HG03108 (cell line): ENCODE data around the gene IMPG2.
"Not testable (repeated sequence)": the region's sequence is repeated elsewhere in the genome, so short reads cannot be mapped to it uniquely, and the experiment has no call there.

ENCODE experiments used
- ATAC-seq: cut with Tn5 transposase; IDR thresholded peaks from one replicate; pipeline ENCODE4 v1.9.1; 2021; ENCODE audit warnings: moderate library complexity; ENCODE audit not compliant: unreplicated experiment

IMPG2 gene

GRCh38 chr3:101320475-101320874 is at the start of gene IMPG2:
Gene IMPG2 (minus strand): TSS chr3:101320575. CDS start chr3:101320372, 203 bp downstream.
- no peak for ATAC-seq

- ATAC-seq = no peak
Observed at GRCh38 chr3:101362406-101362805, 42.0 kb upstream of the IMPG2 start.

- ATAC-seq = no peak
Observed at GRCh38 chr3:101351829-101352228, 31.5 kb upstream of the IMPG2 start.

GRCh38 chr3:101340591-101340990 is 20.2 kb upstream of the IMPG2 start:
- no peak for ATAC-seq

DNA sequence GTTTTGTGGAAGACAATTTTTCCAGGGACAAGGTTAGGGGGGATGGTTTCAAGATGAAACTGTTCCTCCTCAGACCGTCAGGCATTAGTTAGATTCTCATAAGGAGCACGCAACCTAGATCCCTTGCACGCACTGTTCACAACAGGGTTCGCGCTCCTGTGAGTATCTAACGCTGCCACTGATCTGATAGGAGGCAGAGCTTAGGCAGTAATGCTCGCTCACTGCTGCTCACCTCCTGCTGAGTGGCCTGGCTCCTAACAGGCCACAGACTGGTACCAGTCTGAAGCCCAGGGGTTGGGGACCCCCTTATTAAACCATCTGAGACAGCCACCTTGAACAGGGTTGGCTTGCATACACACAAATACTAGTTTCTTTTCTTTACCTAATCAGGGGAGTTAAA is 13.5 kb upstream of the IMPG2 start:
- no peak for ATAC-seq

- no peak for ATAC-seq
Observed at GRCh38 chr3:101329016-101329673, 8.8 kb upstream of the IMPG2 start.

DNA sequence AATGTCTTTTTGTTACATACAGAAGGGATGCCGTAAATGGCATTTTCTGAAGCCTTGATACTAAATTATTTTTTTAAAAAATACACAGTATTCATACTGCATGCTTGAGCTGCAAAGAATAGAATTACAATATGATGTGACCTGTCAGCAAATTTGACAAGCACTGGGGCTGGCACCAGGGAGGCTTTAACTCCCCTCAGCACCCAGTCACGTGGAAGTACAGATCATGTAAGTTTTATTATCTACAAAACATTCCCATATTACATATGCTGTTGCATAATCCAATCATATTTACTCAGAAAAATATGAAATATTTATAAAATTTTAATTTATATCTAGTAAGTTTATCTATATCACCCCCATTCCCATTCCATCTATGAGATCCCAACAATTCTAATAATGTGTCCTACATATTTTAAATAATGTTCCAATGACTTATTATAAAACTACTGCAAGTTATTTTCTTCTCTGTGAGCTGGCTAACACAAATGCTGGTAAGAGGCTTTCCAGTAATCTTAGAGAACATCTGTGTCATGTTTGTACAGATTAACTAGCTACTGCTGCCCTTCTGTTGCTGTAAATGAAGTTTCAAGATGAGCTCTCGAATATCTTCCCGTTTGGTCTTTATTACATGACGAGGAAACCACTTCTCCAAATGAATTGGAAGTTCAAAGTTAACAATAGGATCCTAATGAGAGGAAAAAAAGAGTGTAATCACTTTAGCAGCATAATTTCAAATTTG is 5.2 kb upstream of the IMPG2 start:
- ATAC-seq = no peak

- ATAC-seq = no peak
Observed at GRCh38 chr3:101319531-101319930, 844 bp downstream of the IMPG2 start.

DNA sequence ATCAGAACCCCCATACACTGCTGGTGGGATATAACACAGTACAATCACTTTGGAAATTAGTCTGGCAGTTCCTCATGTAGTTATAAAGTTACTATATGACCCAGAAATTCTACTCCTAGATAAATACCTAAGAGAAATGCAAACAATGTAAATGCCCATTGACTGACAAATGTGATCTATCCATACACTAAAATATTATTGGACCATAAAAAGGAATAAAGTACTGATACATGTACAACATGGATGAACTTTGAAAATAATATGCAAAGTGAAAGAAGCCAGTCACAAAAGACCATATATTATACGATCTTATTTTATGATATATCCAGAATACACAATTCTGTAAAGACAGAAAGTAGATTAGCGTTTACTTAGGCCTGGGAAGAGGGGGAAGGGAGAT is 7.8 kb downstream of the IMPG2 start:
- ATAC-seq = no peak

DNA sequence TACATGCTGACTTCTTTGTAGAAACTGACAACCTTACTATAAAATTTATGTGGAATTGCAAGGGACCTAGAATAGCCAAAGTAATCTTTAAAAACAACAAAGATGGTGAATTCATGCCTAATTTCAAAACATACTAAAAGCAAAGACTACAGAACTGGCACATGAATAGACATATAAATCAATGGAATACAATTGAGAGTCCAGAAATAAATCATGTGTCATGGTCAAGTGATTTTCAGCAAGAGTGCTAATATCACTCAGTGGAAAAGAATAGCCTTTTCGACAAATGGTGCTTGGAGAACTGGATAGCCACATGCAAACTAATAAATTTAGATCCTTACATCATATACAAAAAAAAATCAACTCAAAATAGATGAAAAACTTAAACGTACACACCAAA is 8.7 kb downstream of the IMPG2 start:
- ATAC-seq = no peak

DNA sequence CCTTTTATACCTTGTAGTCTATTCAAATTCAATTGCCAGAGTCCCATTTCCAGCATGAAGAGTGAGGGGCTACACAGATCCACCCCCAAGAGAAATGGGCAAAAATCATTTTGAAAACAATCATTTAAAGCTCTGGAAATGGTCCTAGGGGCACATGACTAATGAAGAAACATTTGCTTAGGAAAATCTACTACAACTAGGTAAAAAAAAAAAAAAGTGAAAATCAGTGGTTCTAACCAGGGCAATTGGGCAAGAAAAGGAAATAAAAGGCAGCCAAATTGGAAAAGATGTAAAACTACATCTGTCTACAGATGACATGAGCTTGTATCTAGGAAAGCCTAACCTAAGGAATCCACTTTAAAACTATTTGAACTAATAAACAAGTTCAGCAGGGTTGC is 9.4 kb downstream of the IMPG2 start:
- no peak for ATAC-seq

- not testable (repeated sequence) for ATAC-seq
Observed at GRCh38 chr3:101308147-101308772, 12.1 kb downstream of the IMPG2 start.

DNA sequence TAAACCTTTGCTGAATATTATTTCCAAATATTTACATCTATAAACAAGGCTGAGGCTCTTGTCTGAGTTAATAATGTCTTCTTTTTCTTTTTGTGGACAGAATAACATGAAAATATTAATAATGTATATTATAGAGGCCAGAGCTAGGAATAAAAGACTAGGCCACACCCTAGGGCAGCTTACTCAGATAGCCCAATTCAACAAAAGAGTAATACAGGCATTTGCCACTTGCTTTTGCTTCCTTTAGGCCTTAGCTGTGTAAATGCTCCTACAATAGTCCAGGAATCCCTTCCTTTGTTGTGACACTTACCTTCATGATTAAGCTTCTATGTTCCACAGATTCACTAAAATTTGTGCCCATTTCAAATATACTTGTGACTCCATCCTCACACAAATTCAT is 16.5 kb downstream of the IMPG2 start:
- ATAC-seq = no peak

DNA sequence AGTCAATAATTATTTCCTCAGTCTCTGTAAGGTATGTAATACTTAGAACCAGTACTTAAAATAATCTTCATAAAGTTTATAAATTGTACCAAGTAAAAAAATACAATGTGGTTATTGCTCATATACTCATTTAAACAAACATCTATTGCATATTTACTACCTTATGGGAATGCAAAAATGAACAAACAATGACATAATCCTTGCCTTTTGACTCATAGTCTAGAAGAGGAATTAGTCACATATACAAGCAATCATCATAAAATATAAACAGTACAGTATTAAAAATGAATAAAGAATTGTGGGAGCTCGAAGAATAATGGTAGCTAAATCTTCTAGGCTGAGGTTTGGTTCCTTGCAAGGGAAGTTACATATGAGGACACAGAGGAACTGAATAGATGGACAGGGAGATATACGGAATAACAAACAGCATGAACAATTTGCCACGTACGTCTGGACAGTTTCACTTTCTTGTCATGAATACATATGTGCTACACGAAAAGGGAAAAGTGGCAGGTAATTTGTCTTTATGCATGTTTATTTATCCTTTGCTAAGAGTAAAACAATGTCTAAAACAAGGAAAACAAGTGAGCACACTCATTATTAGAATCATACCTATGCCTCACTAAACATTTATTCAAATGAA is 17.2 kb downstream of the IMPG2 start:
- ATAC-seq = no peak

DNA sequence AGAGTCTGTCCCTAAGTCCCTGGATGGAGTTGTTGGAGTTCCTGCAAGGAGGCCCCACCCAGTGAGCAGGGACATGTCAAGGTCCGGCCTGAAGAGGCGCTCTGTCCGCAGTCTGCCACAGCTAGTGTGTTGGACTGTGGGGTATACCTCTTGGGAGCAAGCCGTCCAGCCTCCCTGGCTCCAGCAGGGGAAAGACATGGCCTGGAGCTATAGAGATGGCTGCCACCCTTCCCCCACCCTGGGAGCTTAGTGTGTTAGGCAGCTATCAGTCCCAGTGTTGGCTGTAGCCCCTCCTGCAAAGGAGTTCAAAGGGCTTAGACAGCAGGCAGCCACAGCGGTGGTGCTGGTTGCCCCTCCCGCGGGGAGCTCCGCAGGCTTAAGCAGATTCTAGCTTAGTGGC is 20.3 kb downstream of the IMPG2 start:
- no peak for ATAC-seq

- no peak for ATAC-seq
Observed at GRCh38 chr3:101292027-101292426, 28.3 kb downstream of the IMPG2 start.

DNA sequence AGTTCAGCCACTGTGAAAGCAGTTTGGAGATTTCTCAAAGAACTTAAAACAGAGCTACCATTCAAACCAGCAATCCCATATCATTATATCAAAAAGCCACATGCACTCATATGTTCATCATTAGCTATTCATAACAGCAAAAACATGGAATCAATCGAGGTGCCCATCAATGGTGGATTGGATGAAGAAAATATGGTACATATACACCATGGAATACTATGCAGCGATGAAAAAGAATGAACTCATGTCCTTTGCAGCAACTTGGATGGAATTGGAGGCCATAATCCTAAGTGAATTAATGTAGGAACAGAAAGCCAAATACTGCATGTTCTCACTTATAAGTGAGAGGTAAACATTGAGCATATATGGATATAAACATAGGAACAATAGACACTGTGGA is 32.1 kb downstream of the IMPG2 start:
- ATAC-seq = no peak

- ATAC-seq = no peak
Observed at GRCh38 chr3:101284757-101285156, 35.6 kb downstream of the IMPG2 start.

DNA sequence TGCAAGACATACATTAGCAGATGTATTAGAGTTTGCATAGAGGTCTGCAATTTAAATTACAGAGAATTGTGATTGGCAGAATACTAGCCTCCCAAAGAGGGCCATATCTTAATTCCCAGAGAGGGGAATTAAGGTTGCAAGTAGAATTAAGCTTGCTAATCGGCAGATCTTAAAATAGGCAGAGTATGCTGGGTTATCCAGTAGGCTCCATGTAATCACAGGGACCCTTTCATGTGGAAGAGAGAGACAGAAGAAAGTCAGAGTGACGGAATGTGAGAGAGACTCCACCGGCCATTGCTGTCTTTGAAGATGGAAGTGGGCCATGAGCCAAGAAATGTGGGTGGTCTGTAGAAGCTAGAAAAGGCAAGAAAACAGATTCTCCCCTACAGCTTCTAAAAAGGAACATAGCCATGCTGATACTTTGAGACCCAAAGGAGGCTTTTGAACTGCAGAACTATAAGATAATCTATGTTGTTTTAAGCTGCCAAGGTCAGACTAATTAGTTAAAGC is 38.8 kb downstream of the IMPG2 start:
- ATAC-seq = no peak

DNA sequence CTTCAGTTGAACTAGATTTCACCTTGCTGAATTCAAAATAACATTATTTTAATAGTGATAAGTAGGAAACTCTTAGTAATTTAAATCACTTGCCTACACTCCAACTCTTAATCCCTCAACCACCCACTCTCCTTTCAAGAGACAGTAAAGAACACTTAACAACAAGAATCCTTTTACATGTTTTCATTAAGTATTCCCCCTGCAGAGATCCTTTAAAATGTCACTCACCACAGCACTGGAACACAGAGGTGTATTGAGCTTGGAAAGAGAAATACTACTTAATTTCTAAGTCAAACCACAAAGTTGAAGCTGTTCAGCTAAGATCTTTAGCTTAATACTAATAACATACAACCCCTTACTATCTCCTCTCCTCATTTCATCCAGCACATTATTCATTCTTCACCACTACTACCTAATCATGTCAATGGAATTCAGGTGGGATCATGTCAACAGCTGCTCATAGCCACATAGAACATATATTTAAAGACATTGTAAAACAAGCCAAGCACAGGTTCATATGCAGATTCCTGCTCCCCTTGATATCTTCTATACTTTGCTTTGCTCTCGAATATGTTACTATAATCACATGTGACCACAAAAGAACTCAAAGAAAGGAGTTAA is 40.5 kb downstream of the IMPG2 start:
- ATAC-seq = no peak

- no peak for ATAC-seq
Observed at GRCh38 chr3:101279162-101279561, 41.2 kb downstream of the IMPG2 start.
